ENCODE results near the gene WEE2. TPM values are rescaled to one million over a fixed set of nuclear protein-coding genes. Genes with fewer than 3 reads are reported as not detected.

The WEE2 gene
- total and polyA plus RNA-seq, 7 donors: 0.20 TPM; not detected in 6

GRCh38 chr7:141675436-141676215, 32.5 kb upstream of the WEE2 start:
- H3K36me3 ChIP-seq: peaks cover 0 to 39% (median 3%) of the 10 kb centered on the region in 4 donors
- intact Hi-C loops (cut with DNase I): no loop called here
- no peaks in the 10 kb centered on the region for H3K4me1 ChIP-seq
- DNase-seq: no peak
- no peaks in the 10 kb centered on the region for H3K9me3 ChIP-seq
- H3K27me3 ChIP-seq: no peaks in the 10 kb centered on the region
- no peak overlapping the region for H3K27ac ChIP-seq
- no peak overlapping the region for H3K4me3 ChIP-seq
- WGBS, 2 donors: 79 to 90% methylated on average over 6 of the region's 6 CpGs
- no peak for TF ChIP-seq POLR2AphosphoS5 (IDR thresholded peaks at IDR 0.05)
- TF ChIP-seq, protein P1, sequence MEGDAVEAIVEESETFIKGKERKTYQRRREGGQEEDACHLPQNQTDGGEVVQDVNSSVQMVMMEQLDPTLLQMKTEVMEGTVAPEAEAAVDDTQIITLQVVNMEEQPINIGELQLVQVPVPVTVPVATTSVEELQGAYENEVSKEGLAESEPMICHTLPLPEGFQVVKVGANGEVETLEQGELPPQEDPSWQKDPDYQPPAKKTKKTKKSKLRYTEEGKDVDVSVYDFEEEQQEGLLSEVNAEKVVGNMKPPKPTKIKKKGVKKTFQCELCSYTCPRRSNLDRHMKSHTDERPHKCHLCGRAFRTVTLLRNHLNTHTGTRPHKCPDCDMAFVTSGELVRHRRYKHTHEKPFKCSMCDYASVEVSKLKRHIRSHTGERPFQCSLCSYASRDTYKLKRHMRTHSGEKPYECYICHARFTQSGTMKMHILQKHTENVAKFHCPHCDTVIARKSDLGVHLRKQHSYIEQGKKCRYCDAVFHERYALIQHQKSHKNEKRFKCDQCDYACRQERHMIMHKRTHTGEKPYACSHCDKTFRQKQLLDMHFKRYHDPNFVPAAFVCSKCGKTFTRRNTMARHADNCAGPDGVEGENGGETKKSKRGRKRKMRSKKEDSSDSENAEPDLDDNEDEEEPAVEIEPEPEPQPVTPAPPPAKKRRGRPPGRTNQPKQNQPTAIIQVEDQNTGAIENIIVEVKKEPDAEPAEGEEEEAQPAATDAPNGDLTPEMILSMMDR (IDR thresholded peaks at IDR 0.05): no peak
- no peak for TF ChIP-seq POLR2A (IDR thresholded peaks at IDR 0.05)
- no peak for TF ChIP-seq EP300 (IDR thresholded peaks at IDR 0.05)

DNA sequence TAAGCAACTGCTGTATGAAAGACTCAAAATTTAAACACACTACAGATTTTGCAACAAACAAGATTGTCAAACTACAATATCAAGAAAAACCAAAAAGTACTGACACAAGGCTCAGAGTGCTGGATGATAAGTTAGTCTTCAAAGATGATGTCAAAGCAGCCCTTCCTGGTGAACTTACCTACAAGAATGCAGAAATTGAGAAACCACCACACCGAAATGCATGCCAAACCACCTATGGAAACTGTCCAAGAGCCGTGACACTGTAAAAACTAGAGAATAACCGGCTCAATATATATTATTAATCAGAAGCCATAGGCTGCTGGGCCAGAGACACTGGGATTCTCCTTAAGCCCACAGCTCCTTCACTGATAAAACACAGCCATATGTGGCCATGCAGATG, 31.5 kb upstream of the WEE2 start:
- Histone ChIP-seq H3K27me3 (no peaks in the 10 kb centered on the region), H3K4me1 (no peaks in the 10 kb centered on the region), H3K9me3 (no peaks in the 10 kb centered on the region), H3K4me3 (no peak overlapping the region), H3K36me3 (peaks cover 0 to 39% (median 1%) of the 10 kb centered on the region in 4 donors), H3K27ac (no peak overlapping the region)
- no peak for DNase-seq
- intact Hi-C loops (cut with DNase I): no loop called here
- no peak for TF ChIP-seq POLR2A (IDR thresholded peaks at IDR 0.05)
- TF ChIP-seq, protein P1 (IDR thresholded peaks at IDR 0.05): no peak
- no peak for TF ChIP-seq EP300 (IDR thresholded peaks at IDR 0.05)
- no peak for TF ChIP-seq POLR2AphosphoS5 (IDR thresholded peaks at IDR 0.05)
- 75 to 89% methylated on average over 3 of the region's 3 CpGs for WGBS, 2 donors

DNA sequence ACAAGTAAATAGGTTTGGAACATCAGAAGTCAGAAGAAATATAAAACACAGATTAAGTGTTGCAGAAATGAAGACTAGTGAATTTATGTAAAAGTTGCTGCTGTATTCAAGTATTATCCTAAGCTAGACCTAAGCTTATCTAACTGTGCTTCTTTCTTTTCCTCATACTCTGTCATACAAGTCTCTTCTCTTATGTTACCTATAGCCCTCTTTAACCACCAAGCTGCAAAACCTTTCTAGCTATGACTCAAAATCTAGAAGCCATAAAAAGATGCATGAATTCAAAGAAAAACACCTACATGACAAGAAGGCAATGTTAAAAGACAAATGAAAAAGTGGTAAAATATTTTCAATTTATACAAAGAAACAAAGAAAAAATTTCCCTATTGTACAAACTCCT, 29.1 kb upstream of the WEE2 start:
- H3K4me1 ChIP-seq: no peaks in the 10 kb centered on the region
- intact Hi-C loops (cut with DNase I): no loop called here
- DNase-seq: no peak
- no peak overlapping the region for H3K27ac ChIP-seq
- H3K27me3 ChIP-seq: no peaks in the 10 kb centered on the region
- H3K4me3 ChIP-seq: no peak overlapping the region
- peaks cover 0 to 44% (median 8%) of the 10 kb centered on the region in 4 donors for H3K36me3 ChIP-seq
- TF ChIP-seq EP300 (IDR thresholded peaks at IDR 0.05) (no peak), POLR2AphosphoS5 (IDR thresholded peaks at IDR 0.05) (no peak), POLR2A (IDR thresholded peaks at IDR 0.05) (no peak)
- TF ChIP-seq, protein P1 (IDR thresholded peaks at IDR 0.05): no peak
- H3K9me3 ChIP-seq: no peaks in the 10 kb centered on the region

DNA sequence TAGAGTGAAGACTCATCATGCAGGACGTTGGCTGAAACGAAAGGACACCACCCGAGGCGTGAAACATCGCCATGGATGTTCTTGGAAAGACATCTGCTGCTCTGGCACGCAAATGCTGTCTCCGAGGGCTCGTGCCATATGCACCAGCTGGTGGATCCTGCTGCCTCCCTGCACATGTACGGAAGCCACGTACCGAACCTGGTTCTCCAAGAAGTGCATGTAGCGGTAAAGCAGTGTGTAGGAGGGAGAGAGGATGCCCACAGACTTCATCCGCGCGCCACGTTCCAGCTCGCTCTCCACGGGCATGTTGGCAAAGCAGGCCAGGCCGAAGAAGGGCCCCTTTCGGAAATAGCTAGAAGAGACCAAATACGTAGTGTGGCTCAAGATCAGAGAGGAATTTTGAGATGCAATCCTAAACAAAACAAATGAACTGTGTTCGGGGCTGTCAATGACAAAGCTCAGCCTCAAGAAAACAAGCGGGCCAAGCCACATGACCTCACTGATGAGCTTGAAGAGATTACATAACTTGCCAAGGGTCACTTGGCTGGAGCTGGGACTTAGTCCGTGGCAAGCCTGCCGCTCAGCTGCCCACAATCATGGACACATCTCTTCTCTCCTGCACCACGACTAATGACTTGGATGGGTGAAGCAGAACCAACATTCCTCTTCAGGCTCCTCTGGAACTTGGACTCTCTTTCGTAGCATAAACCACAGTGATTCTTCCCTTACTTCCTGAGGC, 22.7 kb upstream of the WEE2 start:
- TF ChIP-seq POLR2A (IDR thresholded peaks at IDR 0.05) (no peak), EP300 (IDR thresholded peaks at IDR 0.05) (no peak), POLR2AphosphoS5 (IDR thresholded peaks at IDR 0.05) (no peak)
- TF ChIP-seq, protein P1 (IDR thresholded peaks at IDR 0.05): no peak
- 94% methylated on average over 27 of the region's 27 CpGs for WGBS, 2 donors
- Histone ChIP-seq H3K27ac (no peak overlapping the region), H3K9me3 (no peaks in the 10 kb centered on the region), H3K4me3 (no peak overlapping the region), H3K4me1 (no peaks in the 10 kb centered on the region), H3K36me3 (peaks cover 0 to 56% (median 14%) of the 10 kb centered on the region in 4 donors), H3K27me3 (no peaks in the 10 kb centered on the region)
- DNase-seq: no peak
- intact Hi-C loops (cut with DNase I): no loop called here

All from sigmoid colon (tissue), 7 donors.